ENCODE results near the gene ANKRD18B.
"Not testable (repeated sequence)": the region's sequence is repeated elsewhere in the genome, so short reads cannot be mapped to it uniquely, and the experiment has no call there.

The ANKRD18B gene

DNA sequence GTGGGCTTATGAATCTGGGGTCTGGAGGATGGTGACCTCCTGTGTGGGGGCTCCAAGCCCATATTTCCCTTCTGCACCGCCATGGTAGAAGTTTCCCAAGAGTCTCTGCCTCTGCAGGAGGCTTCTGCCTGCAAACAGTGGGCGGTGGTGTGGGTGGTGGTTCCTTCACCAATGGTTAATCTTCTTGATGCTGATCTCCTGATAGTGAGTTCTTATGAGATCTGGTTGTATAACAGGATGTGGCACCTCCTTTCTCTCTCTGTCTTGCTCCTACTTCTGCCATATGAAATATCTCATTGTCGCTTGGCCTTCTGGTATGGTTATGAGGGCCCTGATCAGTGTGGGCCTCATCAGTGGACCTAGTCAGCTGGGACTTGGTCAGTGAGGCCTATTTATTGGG, 73.3 kb downstream of the ANKRD18B start:
- H3K36me3 Mint-ChIP-seq (ENCODE audit: insufficient read depth); H3K9me3 Mint-ChIP-seq; H3K27me3 Mint-ChIP-seq; ATAC-seq (replicated peaks; ENCODE audit: extremely low read depth, poor library complexity, severe bottlenecking); DNase-seq (ENCODE audit: low spot score in 2 of 2): not testable (repeated sequence)
- Mint-ChIP-seq H3K4me3 (peak overlapping the region; percentile 40), H3K4me1 (peaks cover 12% of the 10 kb centered on the region), H3K27ac (ENCODE audit: low read depth) (peak overlapping the region; percentile 74)

DNA sequence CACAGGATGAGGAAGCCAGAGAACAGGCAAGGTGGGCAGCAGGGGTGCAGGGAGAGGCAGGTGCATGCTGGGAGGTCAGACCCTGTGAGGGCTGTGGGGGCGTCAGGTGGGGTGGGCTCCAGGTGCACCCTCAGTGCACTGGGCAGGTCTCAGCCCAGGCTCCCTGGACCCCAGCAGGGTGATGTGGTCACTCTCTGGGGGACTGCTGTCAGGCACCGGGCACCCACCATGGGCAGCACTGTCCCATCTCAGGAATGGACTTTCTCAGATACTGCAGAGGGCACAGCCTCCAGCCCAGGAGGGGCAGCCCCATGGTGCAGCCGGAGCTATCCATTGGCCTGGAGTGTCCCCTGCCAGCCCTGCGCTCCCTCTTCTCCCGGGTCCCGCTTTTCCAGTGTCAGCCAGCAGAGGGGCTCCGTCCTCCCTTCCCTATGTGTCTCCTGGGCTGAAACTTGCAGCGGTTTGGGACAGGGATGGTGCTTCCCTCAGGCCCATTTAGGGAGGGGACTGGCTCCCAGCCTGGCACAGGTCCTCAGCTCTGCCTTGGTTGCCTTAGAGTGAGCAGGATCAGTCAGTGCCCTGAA, 74.8 kb downstream of the ANKRD18B start:
- H3K4me3 Mint-ChIP-seq; H3K27me3 Mint-ChIP-seq; ATAC-seq (replicated peaks; ENCODE audit: extremely low read depth, poor library complexity, severe bottlenecking); H3K9me3 Mint-ChIP-seq; H3K36me3 Mint-ChIP-seq (ENCODE audit: insufficient read depth); DNase-seq (ENCODE audit: low spot score in 2 of 2): not testable (repeated sequence)
- Mint-ChIP-seq H3K27ac (ENCODE audit: low read depth) (peak overlapping the region; percentile 74), H3K4me1 (peaks cover 12% of the 10 kb centered on the region)

DNA sequence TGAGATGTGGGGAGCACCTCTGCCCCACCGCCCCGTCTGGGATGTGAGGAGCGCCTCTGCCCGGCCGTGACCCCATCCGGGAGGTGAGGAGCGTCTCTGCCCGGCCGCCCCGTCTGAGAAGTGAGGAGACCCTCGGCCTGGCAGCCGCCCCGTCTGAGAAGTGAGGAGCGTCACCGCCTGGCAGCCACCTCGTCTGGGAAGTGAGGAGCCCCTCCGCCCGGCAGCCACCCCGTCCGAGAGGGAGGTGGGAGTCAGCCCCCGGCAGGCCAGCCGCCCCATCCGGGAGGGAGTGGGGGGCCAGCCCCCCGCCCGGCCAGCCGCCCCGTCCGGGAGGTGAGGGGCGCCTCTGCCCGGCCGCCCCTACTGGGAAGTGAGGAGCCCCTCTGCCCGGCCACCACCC, 76.9 kb downstream of the ANKRD18B start:
- not testable (repeated sequence) for ATAC-seq (replicated peaks; ENCODE audit: extremely low read depth, poor library complexity, severe bottlenecking); H3K27ac Mint-ChIP-seq (ENCODE audit: low read depth); DNase-seq (ENCODE audit: low spot score in 2 of 2); H3K4me3 Mint-ChIP-seq; H3K36me3 Mint-ChIP-seq (ENCODE audit: insufficient read depth); H3K9me3 Mint-ChIP-seq; H3K27me3 Mint-ChIP-seq
- peaks cover 12% of the 10 kb centered on the region for H3K4me1 Mint-ChIP-seq

GRCh38 chr9:33604249-33604648, 80.2 kb downstream of the ANKRD18B start:
- H3K4me3 Mint-ChIP-seq; H3K4me1 Mint-ChIP-seq; ATAC-seq (replicated peaks; ENCODE audit: extremely low read depth, poor library complexity, severe bottlenecking); H3K36me3 Mint-ChIP-seq (ENCODE audit: insufficient read depth); DNase-seq (ENCODE audit: low spot score in 2 of 2); H3K27ac Mint-ChIP-seq (ENCODE audit: low read depth); H3K9me3 Mint-ChIP-seq: not testable (repeated sequence)
- peaks cover 18% of the 10 kb centered on the region for H3K27me3 Mint-ChIP-seq

DNA sequence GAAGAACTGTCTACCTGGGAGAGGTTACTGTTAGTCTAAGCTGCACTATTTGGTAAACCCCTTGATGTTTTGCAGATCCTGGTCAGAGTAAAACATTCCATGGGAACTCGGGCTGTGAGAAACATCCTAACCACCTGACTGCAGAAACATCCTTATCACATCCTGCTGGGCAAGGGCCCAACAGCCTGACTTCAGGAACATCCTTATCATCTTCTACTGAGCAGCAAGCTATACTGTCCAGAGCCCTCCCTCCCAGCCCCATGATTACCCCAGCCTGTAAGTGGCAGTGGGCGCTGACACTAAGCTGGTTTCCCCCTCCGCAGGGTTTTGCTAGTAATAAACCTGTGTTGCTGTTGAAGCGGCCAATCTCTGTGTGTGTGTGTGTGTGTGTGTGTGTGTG, 80.9 kb downstream of the ANKRD18B start:
- not testable (repeated sequence) for ATAC-seq (replicated peaks; ENCODE audit: extremely low read depth, poor library complexity, severe bottlenecking); H3K36me3 Mint-ChIP-seq (ENCODE audit: insufficient read depth); DNase-seq (ENCODE audit: low spot score in 2 of 2); H3K9me3 Mint-ChIP-seq; H3K27ac Mint-ChIP-seq (ENCODE audit: low read depth); H3K4me1 Mint-ChIP-seq; H3K4me3 Mint-ChIP-seq
- peaks cover 18% of the 10 kb centered on the region for H3K27me3 Mint-ChIP-seq

DNA sequence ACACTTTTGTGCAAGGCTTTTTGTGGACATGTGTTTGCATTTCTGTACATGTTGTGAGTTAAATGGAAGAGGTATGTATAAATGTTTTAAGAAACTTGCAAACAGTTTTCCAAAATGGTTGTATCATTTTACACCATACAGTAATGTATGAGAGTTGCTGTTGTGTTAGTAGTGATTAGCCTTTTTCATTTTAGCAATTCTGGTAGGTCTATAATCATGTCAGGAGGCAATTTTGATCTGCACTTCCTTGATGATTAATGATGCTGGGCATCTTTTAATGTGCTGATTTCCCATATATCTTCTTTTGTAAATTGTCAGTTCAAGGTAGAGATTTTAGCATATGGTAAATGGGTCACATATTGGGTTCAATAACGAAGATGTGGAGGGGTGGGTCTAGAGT, 87.3 kb downstream of the ANKRD18B start:
- Mint-ChIP-seq H3K27me3 (peaks cover 56% of the 10 kb centered on the region), H3K4me3 (no peak overlapping the region), H3K36me3 (ENCODE audit: insufficient read depth) (no peaks in the 10 kb centered on the region), H3K9me3 (peaks cover 6% of the 10 kb centered on the region), H3K27ac (ENCODE audit: low read depth) (no peak overlapping the region), H3K4me1 (no peaks in the 10 kb centered on the region)
- DNase-seq (ENCODE audit: low spot score in 2 of 2) (no peak), ATAC-seq (replicated peaks; ENCODE audit: extremely low read depth, poor library complexity, severe bottlenecking) (no peak)

DNA sequence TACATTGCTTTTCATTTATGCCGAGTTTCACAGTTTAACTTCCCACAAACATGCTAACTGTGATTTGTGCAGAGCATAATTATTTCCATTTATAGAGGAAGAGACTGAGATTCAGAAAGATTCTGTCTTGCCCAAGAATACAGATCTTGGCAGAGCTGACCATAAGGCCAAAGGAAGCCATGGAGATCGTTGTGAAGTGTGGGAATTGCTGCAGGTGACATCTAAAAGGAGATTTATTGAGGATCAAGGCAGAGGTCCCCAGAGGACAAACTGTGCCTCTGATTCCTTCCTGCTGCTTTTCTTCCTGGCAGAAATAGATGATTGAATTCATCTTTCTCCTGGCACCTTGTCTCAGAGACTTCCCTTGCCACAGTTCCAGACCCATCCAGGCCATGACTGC, 88.4 kb downstream of the ANKRD18B start:
- H3K36me3 Mint-ChIP-seq (ENCODE audit: insufficient read depth); H3K9me3 Mint-ChIP-seq; H3K4me1 Mint-ChIP-seq; H3K4me3 Mint-ChIP-seq; ATAC-seq (replicated peaks; ENCODE audit: extremely low read depth, poor library complexity, severe bottlenecking); H3K27ac Mint-ChIP-seq (ENCODE audit: low read depth); DNase-seq (ENCODE audit: low spot score in 2 of 2): not testable (repeated sequence)
- H3K27me3 Mint-ChIP-seq, result peaks cover 64% of the 10 kb centered on the region

DNA sequence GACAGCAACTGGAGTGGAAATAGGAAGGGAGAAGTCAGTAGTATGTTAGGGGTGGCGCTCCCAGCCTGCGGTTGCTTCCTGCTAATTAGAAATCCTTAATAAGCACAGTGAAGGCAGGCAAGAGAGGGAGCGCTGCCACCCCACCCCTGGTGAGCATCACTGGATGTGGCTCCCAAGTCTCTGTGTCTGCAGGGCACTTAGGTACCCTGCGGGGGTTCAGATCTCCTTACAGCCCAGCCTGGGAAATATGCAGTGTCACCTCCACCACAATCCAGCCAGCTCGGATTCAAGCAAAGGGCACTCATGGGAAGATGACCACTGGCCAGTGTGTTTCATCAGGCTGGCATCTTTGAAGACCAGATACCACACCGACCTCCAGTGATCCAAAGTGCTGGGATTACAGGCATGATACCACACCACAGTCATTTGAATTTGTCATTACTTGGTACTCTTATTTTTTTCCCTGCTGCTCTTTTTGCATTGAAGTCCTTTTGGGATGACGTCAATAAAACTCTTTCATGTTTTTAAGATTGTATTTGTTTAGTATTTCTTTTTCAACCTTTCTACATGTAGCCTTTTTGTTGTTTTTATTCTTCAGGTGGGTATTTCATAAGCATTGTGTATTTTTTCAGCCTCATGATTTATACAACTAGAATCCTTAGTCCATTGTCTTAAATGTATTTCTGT, 90.1 kb downstream of the ANKRD18B start:
- Mint-ChIP-seq H3K4me3 (no peak overlapping the region), H3K9me3 (peaks cover 6% of the 10 kb centered on the region)
- ATAC-seq (replicated peaks; ENCODE audit: extremely low read depth, poor library complexity, severe bottlenecking), result no peak

GRCh38 chr9:33618370-33618769, 94.3 kb downstream of the ANKRD18B start:
- H3K9me3 Mint-ChIP-seq; DNase-seq (ENCODE audit: low spot score in 2 of 2); ATAC-seq (replicated peaks; ENCODE audit: extremely low read depth, poor library complexity, severe bottlenecking); H3K4me3 Mint-ChIP-seq; H3K27ac Mint-ChIP-seq (ENCODE audit: low read depth); H3K4me1 Mint-ChIP-seq; H3K36me3 Mint-ChIP-seq (ENCODE audit: insufficient read depth): not testable (repeated sequence)
- H3K27me3 Mint-ChIP-seq, result peaks cover 72% of the 10 kb centered on the region

More for the DNA sequence above, 90.1 kb downstream of the ANKRD18B start:
- peaks cover 4% of the 10 kb centered on the region for H3K4me1 Mint-ChIP-seq
- no peak for DNase-seq (ENCODE audit: low spot score in 2 of 2)
- H3K36me3 Mint-ChIP-seq (ENCODE audit: insufficient read depth), result peaks cover 3% of the 10 kb centered on the region
- no peak overlapping the region for H3K27ac Mint-ChIP-seq (ENCODE audit: low read depth)
- H3K27me3 Mint-ChIP-seq, result peaks cover 66% of the 10 kb centered on the region

DNA sequence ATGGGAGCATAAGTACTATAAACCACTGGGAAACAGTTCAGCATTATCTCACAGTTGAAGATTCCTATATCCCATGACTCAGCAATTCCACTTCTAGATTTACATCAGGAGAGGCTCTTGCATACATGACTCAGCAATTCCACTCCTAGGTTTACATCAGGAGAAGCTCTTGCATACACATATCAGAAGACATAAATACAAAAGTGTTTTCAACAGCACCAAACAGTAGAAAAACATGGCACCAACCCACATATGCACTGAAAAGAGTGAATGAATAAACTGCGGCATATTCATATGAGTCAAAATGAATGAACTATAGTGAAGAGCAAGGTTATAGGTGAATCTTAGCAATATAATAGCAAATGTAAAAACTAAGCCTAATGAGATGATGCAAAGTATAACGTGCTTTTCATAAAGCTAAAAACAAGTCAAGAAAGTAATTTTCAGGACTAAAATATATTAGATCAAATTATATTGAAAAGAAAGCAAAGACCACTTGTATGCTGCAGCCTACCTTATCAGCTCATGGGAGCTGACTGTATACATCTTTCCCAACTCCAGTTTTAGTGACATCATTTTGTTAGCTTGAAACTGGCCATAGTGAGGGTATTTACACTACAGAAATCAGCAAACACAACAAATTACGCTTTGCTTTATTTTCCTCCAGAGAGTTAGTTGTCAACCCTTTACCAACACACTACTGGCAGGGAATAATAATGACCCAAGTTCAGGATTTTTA, 95.8 kb downstream of the ANKRD18B start:
- Mint-ChIP-seq H3K4me1 (peaks cover 10% of the 10 kb centered on the region), H3K9me3 (no peaks in the 10 kb centered on the region), H3K36me3 (ENCODE audit: insufficient read depth) (peaks cover 3% of the 10 kb centered on the region), H3K27me3 (peaks cover 76% of the 10 kb centered on the region), H3K27ac (ENCODE audit: low read depth) (no peak overlapping the region), H3K4me3 (no peak overlapping the region)
- no peak for ATAC-seq (replicated peaks; ENCODE audit: extremely low read depth, poor library complexity, severe bottlenecking)
- no peak for DNase-seq (ENCODE audit: low spot score in 2 of 2)

GRCh38 chr9:33620738-33621439, 96.8 kb downstream of the ANKRD18B start:
- ATAC-seq (replicated peaks; ENCODE audit: extremely low read depth, poor library complexity, severe bottlenecking), result no peak
- no peak for DNase-seq (ENCODE audit: low spot score in 2 of 2)
- H3K9me3 Mint-ChIP-seq, result no peaks in the 10 kb centered on the region
- H3K27me3 Mint-ChIP-seq, result peaks cover 83% of the 10 kb centered on the region
- no peak overlapping the region for H3K4me3 Mint-ChIP-seq
- peaks cover 3% of the 10 kb centered on the region for H3K36me3 Mint-ChIP-seq (ENCODE audit: insufficient read depth)
- H3K4me1 Mint-ChIP-seq, result peaks cover 10% of the 10 kb centered on the region
- no peak overlapping the region for H3K27ac Mint-ChIP-seq (ENCODE audit: low read depth)

Measured in central memory CD8-positive, alpha-beta T cell (primary cell).